Natural killer cell treated with Interleukin-12 subunit alpha and Interleukin-12 subunit beta and Interleukin-15 and Interleukin-18, amount 100 ng/mL, for 72 hours (primary cell): ENCODE data around the gene COL15A1. TPM values are rescaled to one million over a fixed set of nuclear protein-coding genes. Genes with fewer than 3 reads are reported as not detected.

Experiments used
- ATAC-seq, 2 donors: fragments of 150-1000 bp; cut with Tn5 transposase in 1 of 2; sonication (Bioruptor Pico), chemical (Tn5 transposase) in 1 of 2; 2 replicates each; pipeline ENCODE4 v1.10.0; 2021
- DNase-seq: peaks from one replicate; pipeline ENCODE4 v3.0.0; 2022; ENCODE audit warnings: low spot score
- H3K27ac Mint-ChIP-seq, 2 donors: 1 replicate in 1 of 2; 2 replicates in 1 of 2; pipeline ENCODE4 v1.8.0; 2022; ENCODE audit warnings: mixed read lengths in 2 of 2, mild to moderate bottlenecking in 1 of 2, moderate library complexity in 1 of 2
- H3K27me3 Mint-ChIP-seq, 2 donors: 1 replicate in 1 of 2; 2 replicates in 1 of 2; pipeline ENCODE4 v1.8.0; 2022; ENCODE audit warnings: mixed read lengths in 2 of 2
- H3K36me3 Mint-ChIP-seq: one replicate; pipeline ENCODE4 v1.8.0; 2022; ENCODE audit warnings: mixed read lengths
- H3K4me1 Mint-ChIP-seq, 2 donors: 1 replicate in 1 of 2; 2 replicates in 1 of 2; pipeline ENCODE4 v1.8.0; 2022; ENCODE audit warnings: low read depth in 2 of 2, mixed read lengths in 2 of 2, mild to moderate bottlenecking in 1 of 2
- H3K4me3 Mint-ChIP-seq: one replicate; pipeline ENCODE4 v1.8.0; 2022; ENCODE audit warnings: mixed read lengths
- H3K9me3 Mint-ChIP-seq: 2 replicates; pipeline ENCODE4 v1.8.0; 2022; ENCODE audit warnings: mixed read lengths
- total RNA-seq, 2 donors: library from RNA; stranded (reverse); gene quantifications; one replicate each; pipeline ENCODE4 v1.2.3, GENCODE V29; 2022

Gene COL15A1
- total RNA-seq, 2 donors from 2014 or later, result 0.14 to 0.47 TPM

- no peaks in the 10 kb centered on the region for H3K27me3 Mint-ChIP-seq
- peaks cover 33 to 36% of the 10 kb centered on the region in 2 donors for H3K4me1 Mint-ChIP-seq
- no peaks in the 10 kb centered on the region for H3K9me3 Mint-ChIP-seq
- ATAC-seq, result no peak
- no peaks in the 10 kb centered on the region for H3K36me3 Mint-ChIP-seq
- H3K27ac Mint-ChIP-seq, result peak overlapping the region; percentile 32 to 34
- no peak for DNase-seq
- H3K4me3 Mint-ChIP-seq, result no peak overlapping the region
These were observed 72.2 kb downstream of the COL15A1 start for GRCh38 chr9:99015890-99016289.

DNA sequence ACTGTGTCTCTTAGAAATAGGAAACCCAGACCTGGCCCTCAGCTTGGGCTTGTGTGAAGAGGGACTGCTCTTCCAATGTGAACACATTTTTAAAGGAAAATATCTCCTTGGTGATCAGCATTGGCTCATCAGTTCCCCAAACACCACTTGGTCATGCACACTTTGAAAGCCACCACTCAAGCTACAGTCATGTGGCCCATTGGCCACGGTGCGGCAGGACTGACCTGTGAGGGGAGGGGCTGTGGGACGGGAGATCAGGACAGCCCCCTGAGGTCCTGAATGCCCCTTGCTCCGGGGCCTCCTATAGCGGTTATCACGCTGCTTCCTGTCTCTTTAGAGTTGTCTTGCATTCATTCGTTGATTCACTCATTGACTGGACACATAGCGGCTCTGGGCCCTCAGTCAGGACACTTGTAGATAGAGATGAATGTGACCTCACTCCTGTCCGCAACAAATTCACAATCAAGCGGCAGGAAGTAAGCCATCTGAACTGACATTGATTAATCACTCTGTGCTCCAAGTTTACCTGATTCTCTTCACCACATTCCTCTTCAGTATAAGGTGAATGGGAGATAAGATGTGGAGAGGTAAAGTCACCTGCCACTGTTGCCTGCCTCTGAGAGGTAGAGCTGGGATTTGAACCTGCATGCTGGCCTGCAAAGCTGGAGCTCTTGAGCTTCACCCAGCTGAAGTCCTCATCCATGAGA lies 73.1 kb downstream of the COL15A1 start:
- DNase-seq, result no peak
- H3K4me3 Mint-ChIP-seq, result no peak overlapping the region
- H3K27me3 Mint-ChIP-seq, result no peaks in the 10 kb centered on the region
- no peak for ATAC-seq
- H3K36me3 Mint-ChIP-seq, result no peaks in the 10 kb centered on the region
- peaks cover 33 to 36% of the 10 kb centered on the region in 2 donors for H3K4me1 Mint-ChIP-seq
- no peaks in the 10 kb centered on the region for H3K9me3 Mint-ChIP-seq
- H3K27ac Mint-ChIP-seq, result peak overlapping the region in 1 of 2 donors; percentile 34

DNA sequence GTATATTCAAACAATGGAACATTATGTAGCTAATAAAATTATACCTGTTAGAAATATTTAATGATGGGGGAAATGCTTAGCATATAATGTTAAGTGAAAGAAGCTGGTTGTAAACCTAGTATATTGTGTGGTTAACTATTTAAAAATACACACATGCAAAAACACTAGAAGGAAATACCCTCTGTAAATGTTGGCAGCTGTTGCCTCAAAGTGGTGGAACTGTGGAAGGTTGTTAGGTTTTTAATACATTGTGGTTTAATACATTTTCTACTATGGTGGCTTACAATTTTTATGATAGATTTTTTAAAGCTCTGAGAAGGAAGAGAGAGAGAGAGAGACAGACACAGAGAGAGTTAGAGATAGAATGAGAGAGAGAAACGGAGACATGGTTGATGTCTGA lies 74.9 kb downstream of the COL15A1 start:
- no peak for ATAC-seq
- Mint-ChIP-seq H3K36me3 (no peaks in the 10 kb centered on the region), H3K27ac (peak overlapping the region; percentile 18 to 38), H3K4me1 (peaks cover 28 to 31% of the 10 kb centered on the region in 2 donors), H3K9me3 (no peaks in the 10 kb centered on the region), H3K27me3 (peaks cover 0 to 4% of the 10 kb centered on the region in 2 donors), H3K4me3 (no peak overlapping the region)
- no peak for DNase-seq

- Mint-ChIP-seq H3K4me1 (peaks cover 17 to 24% of the 10 kb centered on the region in 2 donors), H3K36me3 (no peaks in the 10 kb centered on the region), H3K27me3 (peaks cover 0 to 4% of the 10 kb centered on the region in 2 donors), H3K4me3 (no peak overlapping the region), H3K9me3 (no peaks in the 10 kb centered on the region), H3K27ac (peak overlapping the region; percentile 6 to 71)
- no peak for ATAC-seq
- DNase-seq, result no peak
These were observed 76.0 kb downstream of the COL15A1 start for GRCh38 chr9:99019510-99020331.

GRCh38 chr9:99020786-99021436 lies 77.2 kb downstream of the COL15A1 start:
- no peak overlapping the region for H3K4me3 Mint-ChIP-seq
- no peaks in the 10 kb centered on the region for H3K36me3 Mint-ChIP-seq
- no peaks in the 10 kb centered on the region for H3K9me3 Mint-ChIP-seq
- H3K27me3 Mint-ChIP-seq, result peaks cover 0 to 4% of the 10 kb centered on the region in 2 donors
- DNase-seq, result no peak
- peak overlapping the region in 1 of 2 donors; percentile 71 for H3K27ac Mint-ChIP-seq
- no peak for ATAC-seq
- H3K4me1 Mint-ChIP-seq, result peaks cover 16 to 25% of the 10 kb centered on the region in 2 donors

- Mint-ChIP-seq H3K4me1 (peaks cover 19 to 27% of the 10 kb centered on the region in 2 donors), H3K4me3 (no peak overlapping the region), H3K9me3 (no peaks in the 10 kb centered on the region), H3K27me3 (peaks cover 0 to 4% of the 10 kb centered on the region in 2 donors), H3K27ac (no peak overlapping the region), H3K36me3 (no peaks in the 10 kb centered on the region)
- DNase-seq (no peak), ATAC-seq (no peak)
These were observed 77.8 kb downstream of the COL15A1 start for GRCh38 chr9:99021512-99021911.

GRCh38 chr9:99023231-99023630 lies 79.5 kb downstream of the COL15A1 start:
- H3K9me3 Mint-ChIP-seq, result no peaks in the 10 kb centered on the region
- no peak for DNase-seq
- H3K27ac Mint-ChIP-seq, result peak overlapping the region in 1 of 2 donors; percentile 6
- H3K4me1 Mint-ChIP-seq, result peaks cover 22 to 28% of the 10 kb centered on the region in 2 donors
- no peaks in the 10 kb centered on the region for H3K36me3 Mint-ChIP-seq
- no peak overlapping the region for H3K4me3 Mint-ChIP-seq
- ATAC-seq, result no peak
- peaks cover 0 to 4% of the 10 kb centered on the region in 2 donors for H3K27me3 Mint-ChIP-seq

DNA sequence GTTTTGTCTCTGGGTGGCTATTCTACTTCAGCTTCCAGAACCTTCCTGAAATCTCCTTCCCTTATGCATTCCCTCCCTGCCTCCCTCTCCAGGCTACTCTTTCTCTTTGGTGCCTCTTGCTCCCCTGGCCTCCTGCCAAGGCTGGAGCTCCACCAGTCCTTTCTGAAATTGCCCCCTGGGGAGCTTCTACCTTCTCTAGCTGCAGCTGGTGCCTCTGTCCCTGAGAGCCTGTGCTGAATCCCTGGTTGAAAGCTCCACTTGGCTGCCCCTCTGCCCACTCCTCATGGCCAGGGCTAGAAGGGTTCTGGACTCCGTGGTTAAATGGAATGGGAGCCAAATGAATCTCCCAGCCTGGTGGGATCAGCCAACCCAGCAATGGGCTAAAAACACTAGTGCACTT lies 80.1 kb downstream of the COL15A1 start:
- H3K36me3 Mint-ChIP-seq, result no peaks in the 10 kb centered on the region
- peaks cover 0 to 4% of the 10 kb centered on the region in 2 donors for H3K27me3 Mint-ChIP-seq
- no peak overlapping the region for H3K27ac Mint-ChIP-seq
- H3K4me3 Mint-ChIP-seq, result no peak overlapping the region
- peaks cover 16 to 25% of the 10 kb centered on the region in 2 donors for H3K4me1 Mint-ChIP-seq
- H3K9me3 Mint-ChIP-seq, result no peaks in the 10 kb centered on the region
- DNase-seq, result no peak
- no peak for ATAC-seq

- ATAC-seq (no peak), DNase-seq (no peak)
- peaks cover 14 to 22% of the 10 kb centered on the region in 2 donors for H3K4me1 Mint-ChIP-seq
- H3K36me3 Mint-ChIP-seq, result no peaks in the 10 kb centered on the region
- peaks cover 0 to 4% of the 10 kb centered on the region in 2 donors for H3K27me3 Mint-ChIP-seq
- H3K4me3 Mint-ChIP-seq, result no peak overlapping the region
- no peaks in the 10 kb centered on the region for H3K9me3 Mint-ChIP-seq
- no peak overlapping the region for H3K27ac Mint-ChIP-seq
These were observed 81.3 kb downstream of the COL15A1 start for GRCh38 chr9:99024959-99025358.

DNA sequence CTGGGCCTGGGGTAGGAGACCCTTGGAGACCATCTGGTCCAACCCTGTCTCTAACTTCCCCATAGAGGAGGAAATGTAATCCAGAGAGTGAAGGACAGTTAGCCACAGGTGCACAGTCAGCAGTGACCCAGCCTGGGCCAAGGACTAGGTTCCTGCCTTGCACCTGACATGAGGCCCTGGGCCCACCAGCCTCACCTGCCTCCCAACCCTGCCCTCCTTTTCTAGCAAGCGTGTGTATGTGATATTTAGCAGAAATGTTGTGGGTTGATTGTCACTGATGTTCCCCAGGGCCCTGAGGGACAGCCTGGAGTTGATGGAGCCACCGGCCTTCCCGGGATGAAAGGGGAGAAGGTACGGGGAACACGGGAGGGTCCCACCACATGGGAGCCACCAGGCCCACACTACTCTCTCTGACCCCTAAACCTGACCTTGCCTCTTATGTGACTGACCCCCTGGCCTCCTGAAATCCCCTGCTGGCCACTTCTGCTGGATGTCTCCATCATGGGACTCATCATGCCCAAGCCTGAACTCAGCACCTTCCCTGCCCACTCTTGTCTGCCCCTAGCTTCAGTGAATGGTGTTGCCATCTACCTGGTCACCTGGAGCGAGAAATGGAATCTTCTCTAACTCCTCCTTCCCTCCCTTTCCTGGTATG lies 82.0 kb downstream of the COL15A1 start:
- no peak for ATAC-seq
- no peaks in the 10 kb centered on the region for H3K36me3 Mint-ChIP-seq

GRCh38 chr9:99026271-99026955 lies 82.7 kb downstream of the COL15A1 start:
- no peaks in the 10 kb centered on the region for H3K36me3 Mint-ChIP-seq
- no peaks in the 10 kb centered on the region for H3K9me3 Mint-ChIP-seq
- DNase-seq (no peak), ATAC-seq (no peak)
- peaks cover 20 to 24% of the 10 kb centered on the region in 2 donors for H3K4me1 Mint-ChIP-seq
- peak overlapping the region; percentile 2 to 60 for H3K27ac Mint-ChIP-seq
- no peak overlapping the region for H3K4me3 Mint-ChIP-seq
- peaks cover 0 to 4% of the 10 kb centered on the region in 2 donors for H3K27me3 Mint-ChIP-seq

More for the DNA sequence above, 82.0 kb downstream of the COL15A1 start:
- no peaks in the 10 kb centered on the region for H3K9me3 Mint-ChIP-seq
- DNase-seq, result no peak
- peak overlapping the region; percentile 2 to 60 for H3K27ac Mint-ChIP-seq
- H3K27me3 Mint-ChIP-seq, result peaks cover 0 to 4% of the 10 kb centered on the region in 2 donors
- H3K4me1 Mint-ChIP-seq, result peaks cover 20 to 24% of the 10 kb centered on the region in 2 donors
- H3K4me3 Mint-ChIP-seq, result no peak overlapping the region

GRCh38 chr9:99026956-99027298 lies 83.2 kb downstream of the COL15A1 start:
- H3K4me3 Mint-ChIP-seq, result no peak overlapping the region
- ATAC-seq, result no peak

DNA sequence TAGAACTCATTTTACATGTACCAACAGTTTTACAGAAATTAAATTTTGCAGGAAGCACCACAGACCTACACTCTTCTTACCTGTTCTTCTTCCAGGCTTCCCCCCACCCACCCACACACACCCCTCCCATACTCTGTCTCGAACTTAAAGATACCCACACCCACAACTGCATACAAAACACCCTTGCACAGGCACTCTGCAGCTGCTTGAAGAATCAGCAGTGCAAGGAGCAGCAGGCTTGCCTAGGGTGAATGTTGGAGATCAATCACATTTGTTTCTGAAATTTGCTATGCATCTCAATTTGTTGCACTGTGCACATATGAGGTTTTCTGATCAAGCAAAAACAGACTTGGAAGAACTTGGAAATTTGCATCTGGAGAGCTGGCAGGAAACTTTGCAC lies 83.7 kb downstream of the COL15A1 start:
- Mint-ChIP-seq H3K36me3 (no peaks in the 10 kb centered on the region), H3K4me1 (peaks cover 22% of the 10 kb centered on the region in 2 donors), H3K27me3 (peaks cover 0 to 4% of the 10 kb centered on the region in 2 donors), H3K4me3 (no peak overlapping the region), H3K9me3 (no peaks in the 10 kb centered on the region), H3K27ac (no peak overlapping the region)
- DNase-seq (no peak), ATAC-seq (no peak)

More at GRCh38 chr9:99026956-99027298, 83.2 kb downstream of the COL15A1 start:
- no peaks in the 10 kb centered on the region for H3K36me3 Mint-ChIP-seq
- peaks cover 0 to 4% of the 10 kb centered on the region in 2 donors for H3K27me3 Mint-ChIP-seq
- no peaks in the 10 kb centered on the region for H3K9me3 Mint-ChIP-seq
- peaks cover 20 to 24% of the 10 kb centered on the region in 2 donors for H3K4me1 Mint-ChIP-seq
- no peak for DNase-seq
- H3K27ac Mint-ChIP-seq, result peak overlapping the region in 1 of 2 donors; percentile 60
